GM12892 (cell line): ENCODE results near the gene KRTAP10-3.
"Not testable (repeated sequence)": the region's sequence is repeated elsewhere in the genome, so short reads cannot be mapped to it uniquely, and the experiment has no call there.

Source experiments
- DNase-seq: peaks from one replicate; pipeline ENCODE4 v3.0.0; 2011; ENCODE audit not compliant: insufficient read length
- FAIRE-seq: peaks from 2 replicates; lab custom pipeline; 2011; peaks lifted over from hg19 to GRCh38; lab: Jason Lieb, UNC
- POLR2A ChIP-seq: IDR thresholded peaks from 2 replicates; pipeline ENCODE4 v1.6.1; 2011; ENCODE audit warnings: low read depth, low read length, control low read depth
- POLR2AphosphoS5 ChIP-seq: IDR thresholded peaks from 2 replicates; pipeline ENCODE4 v1.6.1; 2011; ENCODE audit warnings: low read depth, low read length, control low read depth
- TAF1 ChIP-seq: IDR thresholded peaks from 2 replicates; pipeline ENCODE4 v1.6.1; 2011; ENCODE audit warnings: low read depth, mild to moderate bottlenecking, control low read depth, low read length, borderline replicate concordance

KRTAP10-3 gene

GRCh38 chr21:44574457-44575306 lies 16.1 kb upstream of the KRTAP10-3 start:
- TF ChIP-seq TAF1 (no peak), POLR2AphosphoS5 (no peak), POLR2A (no peak)
- FAIRE-seq: no peak
- no peak for DNase-seq

GRCh38 chr21:44573630-44574456 lies 15.2 kb upstream of the KRTAP10-3 start, which contains the start of gene KRTAP10-4:
TSS of gene KRTAP10-4 (plus strand) at chr21:44573729. CDS start at chr21:44573759, 30 bp downstream.
- not testable (repeated sequence) for DNase-seq, FAIRE-seq

GRCh38 chr21:44572959-44573583 lies 14.5 kb upstream of the KRTAP10-3 start:
- TF ChIP-seq POLR2A: no peak
- no peak for TF ChIP-seq POLR2AphosphoS5
- TF ChIP-seq TAF1: no peak
- DNase-seq (no peak), FAIRE-seq (no peak)

- FAIRE-seq: no peak
- TF ChIP-seq POLR2AphosphoS5: no peak
- no peak for TF ChIP-seq TAF1
- TF ChIP-seq POLR2A: no peak
Observed at GRCh38 chr21:44571844-44572782, 13.5 kb upstream of the KRTAP10-3 start.

GRCh38 chr21:44571296-44571695 lies 12.7 kb upstream of the KRTAP10-3 start:
- no peak for FAIRE-seq
- TF ChIP-seq TAF1 (no peak), POLR2A (no peak), POLR2AphosphoS5 (no peak)
- DNase-seq: no peak

More at GRCh38 chr21:44571844-44572782, 13.5 kb upstream of the KRTAP10-3 start:
- no peak for DNase-seq

- FAIRE-seq (no peak), DNase-seq (no peak)
- TF ChIP-seq POLR2AphosphoS5 (no peak), POLR2A (no peak), TAF1 (no peak)
Observed at GRCh38 chr21:44569861-44570517, 11.4 kb upstream of the KRTAP10-3 start.

GRCh38 chr21:44568667-44569556 lies 10.3 kb upstream of the KRTAP10-3 start:
- no peak for DNase-seq
- no peak for FAIRE-seq
- TF ChIP-seq POLR2A: no peak
- TF ChIP-seq TAF1: no peak
- TF ChIP-seq POLR2AphosphoS5: no peak

GRCh38 chr21:44568261-44568660 lies 9.7 kb upstream of the KRTAP10-3 start:
- no peak for FAIRE-seq
- no peak for TF ChIP-seq POLR2AphosphoS5
- TF ChIP-seq POLR2A: no peak
- TF ChIP-seq TAF1: no peak
- DNase-seq: no peak

- TF ChIP-seq POLR2AphosphoS5 (no peak), TAF1 (no peak), POLR2A (no peak)
- no peak for DNase-seq
- no peak for FAIRE-seq
Observed at GRCh38 chr21:44567481-44568171, 9.0 kb upstream of the KRTAP10-3 start.
